HepG2 (cell line): ENCODE results near the gene TBC1D7. TPM values are rescaled to one million over a fixed set of nuclear protein-coding genes. Genes with fewer than 3 reads are reported as not detected.

Experiments used
- ATAC-seq: fragments of 200-7000 bp; cut with Tn5 transposase; 3 replicates; pipeline ENCODE4 v1.9.1; 2020; ENCODE audit warnings: mild to moderate bottlenecking, moderate library complexity
- BruUV-seq: library from RNA; stranded (reverse); fragments of 400-500 nt; replicated peaks from 2 replicates; lab custom pipeline; 2021; lab: Mats Ljungman, UMichigan
- CTCF ChIA-PET: fragments of 300-600 bp; formaldehyde crosslinking; extraction: SDS; loops from one replicate; lab custom pipeline; 2021; ENCODE audit warnings: low total read pairs, inconsistent platforms, low intra/inter-chr PET ratio; lab: Yijun Ruan, JAX
- POLR2A ChIA-PET: fragments of 350-600 bp; sonication (Branson Sonifier 250); formaldehyde crosslinking; loops from one replicate; lab custom pipeline; 2020; ENCODE audit warnings: antibody characterized with exemption, inconsistent platforms; lab: Yijun Ruan, JAX
- DNase-seq: peaks from one replicate; pipeline ENCODE4 v3.0.0-alpha.2; 2015; ENCODE audit warnings: low spot score
- FAIRE-seq: peaks from 3 replicates; lab custom pipeline; 2011; peaks lifted over from hg19 to GRCh38; lab: Jason Lieb, UNC
- H2AFZ ChIP-seq: one replicate; pipeline ENCODE4 v1.6.1; 2011; ENCODE audit warnings: low read length, inconsistent platforms
- H3K27ac ChIP-seq: fragments of 300-600 bp; 3 replicates; pipeline ENCODE4 v1.8.0; 2011; ENCODE audit warnings: mixed run types, mild to moderate bottlenecking, mixed read lengths, low read length, inconsistent platforms; ENCODE audit not compliant: insufficient read depth; ENCODE audit errors: extremely low read length
- H3K27me3 ChIP-seq, 2 experiments: fragments of 200-600 bp in 1 of 2; 2 replicates in 1 of 2; 3 replicates in 1 of 2; pipeline versions ENCODE4 v1.6.0 to v1.8.0; 2011; ENCODE audit warnings: low read length in 2 of 2, mild to moderate bottlenecking in 2 of 2, moderate library complexity in 2 of 2, inconsistent platforms in 1 of 2; ENCODE audit not compliant: insufficient read depth in 2 of 2, control insufficient read depth in 1 of 2
- H3K36me3 ChIP-seq, 2 experiments: fragments of 200-600 bp in 1 of 2; replicated peaks in 1 of 2; 2 replicates in 1 of 2; 3 replicates in 1 of 2; pipeline versions ENCODE4 v1.5.1 to v1.8.0; 2011; ENCODE audit warnings: low read length in 2 of 2, inconsistent platforms in 1 of 2; ENCODE audit not compliant: insufficient read depth in 2 of 2, control insufficient read depth in 1 of 2
- H3K4me1 ChIP-seq: 2 replicates; pipeline ENCODE4 v1.5.1; 2012; ENCODE audit warnings: low read length, inconsistent platforms; ENCODE audit not compliant: insufficient read depth
- H3K4me2 ChIP-seq: 2 replicates; pipeline ENCODE4 v1.6.0; 2011; ENCODE audit warnings: low read depth, low read length, inconsistent platforms
- H3K4me3 ChIP-seq, 3 experiments: fragments of 200-600 bp in 1 of 3; sonication (generic), shearing (Covaris generic) in 1 of 3; replicated peaks in 1 of 3; 2 replicates each; pipeline ENCODE4 v1.5.1; 2011 to 2016; ENCODE audit warnings: low read length in 3 of 3, inconsistent platforms in 2 of 3, low read depth in 2 of 3, mild to moderate bottlenecking in 2 of 3, control low read depth in 1 of 3, mixed read lengths in 1 of 3; ENCODE audit not compliant: insufficient read depth in 1 of 3
- H3K79me2 ChIP-seq: one replicate; pipeline ENCODE4 v1.6.1; 2011; ENCODE audit warnings: low read length, inconsistent platforms; ENCODE audit not compliant: insufficient read depth
- H3K9ac ChIP-seq: 2 replicates; pipeline ENCODE4 v1.6.0; 2011; ENCODE audit warnings: mild to moderate bottlenecking, low read depth, low read length, inconsistent platforms; ENCODE audit not compliant: insufficient read depth
- H3K9me3 ChIP-seq: 2 replicates; pipeline ENCODE4 v1.5.1; 2012; ENCODE audit warnings: mild to moderate bottlenecking, low read length
- H4K20me1 ChIP-seq: 2 replicates; pipeline ENCODE4 v1.6.0; 2011; ENCODE audit warnings: inconsistent platforms, mild to moderate bottlenecking, low read length, moderate library complexity; ENCODE audit not compliant: insufficient read depth
- CC2D1A ChIP-seq: sonication (generic); formaldehyde crosslinking; IDR thresholded peaks from 2 replicates; pipeline ENCODE4 v1.8.1; 2023; ENCODE audit warnings: mild to moderate bottlenecking, missing genetic modification reagents
- TBX3 ChIP-seq: fragments of 450-650 bp; IDR thresholded peaks from 2 replicates; pipeline ENCODE4 v1.6.1; 2017; ENCODE audit warnings: antibody characterized with exemption, mild to moderate bottlenecking, inconsistent platforms, borderline replicate concordance
- XBP1 ChIP-seq: sonication (generic); formaldehyde crosslinking; IDR thresholded peaks from 2 replicates; pipeline ENCODE4 v1.5.0; 2020; ENCODE audit warnings: missing genetic modification reagents
- ZNF564 ChIP-seq: sonication (generic); formaldehyde crosslinking; IDR thresholded peaks from 2 replicates; pipeline ENCODE4 v1.8.1; 2023; ENCODE audit warnings: mild to moderate bottlenecking, missing genetic modification reagents
- WGBS: methylation state at CpG from one replicate; pipeline ENCODE4 v1.1.6; 2017; ENCODE audit warnings: low lambda C conversion rate; 5-methylcytosine and 5-hydroxymethylcytosine counted together
- in situ Hi-C: cut with HindIII; loops from 2 replicates; pipeline ENCODE4 v1.10.0; 2017; ENCODE audit warnings: low pct_unique_long_range_greater_than_20kb; ENCODE audit not compliant: extremely low pct_ligation_motif_present
- intact Hi-C: fragments of 100-400 bp; cut with micrococcal nuclease; formaldehyde crosslinking; loops from one replicate; pipeline ENCODE4 v1.10.0; 2022; ENCODE audit not compliant: unreplicated experiment
- polyA plus RNA-seq, 8 experiments: library from polyadenylated mRNA; depleted of rRNA in 3 of 8; stranded (reverse) in 7 of 8; unstranded in 1 of 8; fragments of >200 nt; fragmentation: Illumina TruSeq in 4 of 8; extraction: Trizol in 4 of 8; gene quantifications; 2 replicates each; pipeline versions ENCODE4 v1.2.1 to v1.2.3, GENCODE V29; 2011 to 2016; ENCODE audit warnings: low read depth in 4 of 8, missing spikeins in 1 of 8, mixed read lengths in 1 of 8; ENCODE audit not compliant: insufficient read depth in 1 of 8
- total RNA-seq, 5 experiments: library from RNA; depleted of rRNA; stranded (reverse); fragments of >200 nt; fragmentation: Illumina TruSeq; extraction: Trizol; gene quantifications; 2 replicates each; pipeline ENCODE4 v1.2.3, GENCODE V29; 2016; ENCODE audit warnings: low read depth in 1 of 5
- TF ChIP-seq, protein P1 (sequence below): sonication (generic); formaldehyde crosslinking; IDR thresholded peaks from 2 replicates; pipeline ENCODE4 v1.4.0; 2020; ENCODE audit warnings: missing genetic modification reagents
- TF ChIP-seq, protein P2 (sequence below): sonication (generic); formaldehyde crosslinking; IDR thresholded peaks from one replicate; pipeline ENCODE4 v1.5.1; 2020; ENCODE audit warnings: mild to moderate bottlenecking, missing genetic modification reagents; ENCODE audit errors: not compliant biosample characterization

The TBC1D7 gene
- total and polyA plus RNA-seq, 2 of the 13 experiments (the other 11 are each of a cell fraction or from before 2014, with no cell fraction given): 23.3 to 30.8 TPM

DNA sequence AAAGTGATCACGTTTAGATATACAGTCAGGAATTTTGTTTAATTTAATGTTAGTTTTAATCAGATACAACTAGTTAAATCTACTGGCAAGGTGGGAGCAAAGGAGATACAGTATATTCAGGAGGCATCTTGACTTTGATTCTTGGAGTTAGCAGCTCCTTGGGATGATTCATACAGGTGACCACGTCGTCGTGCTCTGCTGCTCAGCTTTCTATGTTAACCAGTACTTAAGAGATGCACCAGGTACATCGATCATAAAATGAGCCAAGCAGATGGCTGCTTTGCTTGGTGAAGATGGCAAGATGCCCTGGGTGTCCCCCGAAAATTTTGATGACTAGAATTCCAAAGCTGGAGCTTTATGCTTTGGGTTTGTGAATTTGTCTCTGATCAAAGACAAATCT is 64.7 kb downstream of the TBC1D7 start:
- Histone ChIP-seq H3K27ac (no peak overlapping the region), H4K20me1 (no peaks in the 10 kb centered on the region), H3K4me3 (no peak overlapping the region), H3K9me3 (no peaks in the 10 kb centered on the region), H3K9ac (no peak overlapping the region), H3K4me2 (no peak overlapping the region), H3K36me3 (no peaks in the 10 kb centered on the region), H2AFZ (no peak overlapping the region), H3K79me2 (no peaks in the 10 kb centered on the region), H3K27me3 (no peaks in the 10 kb centered on the region), H3K4me1 (no peaks in the 10 kb centered on the region)
- POLR2A ChIA-PET: no interaction called here
- 51% methylated on average over 6 of the region's 6 CpGs for WGBS
- in situ Hi-C loops: no loop called here
- DNase-seq: no peak
- TF ChIP-seq, protein P1, sequence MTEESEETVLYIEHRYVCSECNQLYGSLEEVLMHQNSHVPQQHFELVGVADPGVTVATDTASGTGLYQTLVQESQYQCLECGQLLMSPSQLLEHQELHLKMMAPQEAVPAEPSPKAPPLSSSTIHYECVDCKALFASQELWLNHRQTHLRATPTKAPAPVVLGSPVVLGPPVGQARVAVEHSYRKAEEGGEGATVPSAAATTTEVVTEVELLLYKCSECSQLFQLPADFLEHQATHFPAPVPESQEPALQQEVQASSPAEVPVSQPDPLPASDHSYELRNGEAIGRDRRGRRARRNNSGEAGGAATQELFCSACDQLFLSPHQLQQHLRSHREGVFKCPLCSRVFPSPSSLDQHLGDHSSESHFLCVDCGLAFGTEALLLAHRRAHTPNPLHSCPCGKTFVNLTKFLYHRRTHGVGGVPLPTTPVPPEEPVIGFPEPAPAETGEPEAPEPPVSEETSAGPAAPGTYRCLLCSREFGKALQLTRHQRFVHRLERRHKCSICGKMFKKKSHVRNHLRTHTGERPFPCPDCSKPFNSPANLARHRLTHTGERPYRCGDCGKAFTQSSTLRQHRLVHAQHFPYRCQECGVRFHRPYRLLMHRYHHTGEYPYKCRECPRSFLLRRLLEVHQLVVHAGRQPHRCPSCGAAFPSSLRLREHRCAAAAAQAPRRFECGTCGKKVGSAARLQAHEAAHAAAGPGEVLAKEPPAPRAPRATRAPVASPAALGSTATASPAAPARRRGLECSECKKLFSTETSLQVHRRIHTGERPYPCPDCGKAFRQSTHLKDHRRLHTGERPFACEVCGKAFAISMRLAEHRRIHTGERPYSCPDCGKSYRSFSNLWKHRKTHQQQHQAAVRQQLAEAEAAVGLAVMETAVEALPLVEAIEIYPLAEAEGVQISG (CRISPR knock-in tag): no peak
- TF ChIP-seq TBX3 (no peak), ZNF564 (no peak), CC2D1A (CRISPR knock-in tag) (no peak), XBP1 (CRISPR knock-in tag) (no peak)
- TF ChIP-seq, protein P2, sequence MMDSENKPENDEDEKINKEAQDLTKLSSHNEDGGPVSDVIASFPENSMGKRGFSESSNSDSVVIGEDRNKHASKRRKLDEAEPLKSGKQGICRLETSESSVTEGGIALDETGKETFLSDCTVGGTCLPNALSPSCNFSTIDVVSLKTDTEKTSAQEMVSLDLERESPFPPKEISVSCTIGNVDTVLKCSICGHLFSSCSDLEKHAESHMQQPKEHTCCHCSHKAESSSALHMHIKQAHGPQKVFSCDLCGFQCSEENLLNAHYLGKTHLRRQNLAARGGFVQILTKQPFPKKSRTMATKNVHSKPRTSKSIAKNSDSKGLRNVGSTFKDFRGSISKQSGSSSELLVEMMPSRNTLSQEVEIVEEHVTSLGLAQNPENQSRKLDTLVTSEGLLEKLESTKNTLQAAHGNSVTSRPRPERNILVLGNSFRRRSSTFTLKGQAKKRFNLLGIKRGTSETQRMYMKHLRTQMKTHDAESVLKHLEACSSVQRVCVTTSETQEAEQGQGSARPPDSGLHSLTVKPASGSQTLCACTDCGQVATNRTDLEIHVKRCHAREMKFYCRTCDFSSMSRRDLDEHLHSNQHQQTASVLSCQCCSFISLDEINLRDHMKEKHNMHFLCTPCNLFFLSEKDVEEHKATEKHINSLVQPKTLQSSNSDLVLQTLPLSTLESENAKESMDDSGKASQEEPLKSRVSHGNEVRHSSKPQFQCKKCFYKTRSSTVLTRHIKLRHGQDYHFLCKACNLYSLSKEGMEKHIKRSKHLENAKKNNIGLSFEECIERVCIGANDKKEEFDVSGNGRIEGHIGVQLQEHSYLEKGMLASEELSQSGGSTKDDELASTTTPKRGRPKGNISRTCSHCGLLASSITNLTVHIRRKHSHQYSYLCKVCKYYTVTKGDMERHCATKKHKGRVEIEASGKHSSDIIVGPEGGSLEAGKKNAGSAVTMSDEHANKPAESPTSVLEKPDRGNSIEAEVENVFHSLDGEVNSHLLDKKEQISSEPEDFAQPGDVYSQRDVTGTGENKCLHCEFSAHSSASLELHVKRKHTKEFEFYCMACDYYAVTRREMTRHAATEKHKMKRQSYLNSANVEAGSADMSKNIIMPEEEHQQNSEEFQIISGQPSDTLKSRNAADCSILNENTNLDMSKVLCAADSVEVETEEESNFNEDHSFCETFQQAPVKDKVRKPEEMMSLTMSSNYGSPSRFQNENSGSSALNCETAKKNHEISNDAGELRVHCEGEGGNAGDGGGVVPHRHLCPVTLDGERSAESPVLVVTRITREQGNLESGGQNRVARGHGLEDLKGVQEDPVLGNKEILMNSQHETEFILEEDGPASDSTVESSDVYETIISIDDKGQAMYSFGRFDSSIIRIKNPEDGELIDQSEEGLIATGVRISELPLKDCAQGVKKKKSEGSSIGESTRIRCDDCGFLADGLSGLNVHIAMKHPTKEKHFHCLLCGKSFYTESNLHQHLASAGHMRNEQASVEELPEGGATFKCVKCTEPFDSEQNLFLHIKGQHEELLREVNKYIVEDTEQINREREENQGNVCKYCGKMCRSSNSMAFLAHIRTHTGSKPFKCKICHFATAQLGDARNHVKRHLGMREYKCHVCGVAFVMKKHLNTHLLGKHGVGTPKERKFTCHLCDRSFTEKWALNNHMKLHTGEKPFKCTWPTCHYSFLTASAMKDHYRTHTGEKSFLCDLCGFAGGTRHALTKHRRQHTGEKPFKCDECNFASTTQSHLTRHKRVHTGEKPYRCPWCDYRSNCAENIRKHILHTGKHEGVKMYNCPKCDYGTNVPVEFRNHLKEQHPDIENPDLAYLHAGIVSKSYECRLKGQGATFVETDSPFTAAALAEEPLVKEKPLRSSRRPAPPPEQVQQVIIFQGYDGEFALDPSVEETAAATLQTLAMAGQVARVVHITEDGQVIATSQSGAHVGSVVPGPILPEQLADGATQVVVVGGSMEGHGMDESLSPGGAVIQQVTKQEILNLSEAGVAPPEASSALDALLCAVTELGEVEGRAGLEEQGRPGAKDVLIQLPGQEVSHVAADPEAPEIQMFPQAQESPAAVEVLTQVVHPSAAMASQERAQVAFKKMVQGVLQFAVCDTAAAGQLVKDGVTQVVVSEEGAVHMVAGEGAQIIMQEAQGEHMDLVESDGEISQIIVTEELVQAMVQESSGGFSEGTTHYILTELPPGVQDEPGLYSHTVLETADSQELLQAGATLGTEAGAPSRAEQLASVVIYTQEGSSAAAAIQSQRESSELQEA (CRISPR knock-in tag): no peak
- BruUV-seq: no TSS peak
- CTCF ChIA-PET: no interaction called here
- intact Hi-C loops: no loop called here
- ATAC-seq: no peak
- FAIRE-seq: no peak
